HepG2 (cell line): ENCODE measurements around the gene TRIM34. TPM values are rescaled to one million over a fixed set of nuclear protein-coding genes. Genes with fewer than 3 reads are reported as not detected.

ENCODE experiments used
- ATAC-seq: fragments of 200-7000 bp; cut with Tn5 transposase; 3 replicates; pipeline ENCODE4 v1.9.1; 2020; ENCODE audit warnings: mild to moderate bottlenecking, moderate library complexity
- BruUV-seq: library from RNA; stranded (reverse); fragments of 400-500 nt; replicated peaks from 2 replicates; lab custom pipeline; 2021; lab: Mats Ljungman, UMichigan
- CTCF ChIA-PET: fragments of 300-600 bp; formaldehyde crosslinking; extraction: SDS; loops from one replicate; lab custom pipeline; 2021; ENCODE audit warnings: low total read pairs, inconsistent platforms, low intra/inter-chr PET ratio; lab: Yijun Ruan, JAX
- POLR2A ChIA-PET: fragments of 350-600 bp; sonication (Branson Sonifier 250); formaldehyde crosslinking; loops from one replicate; lab custom pipeline; 2020; ENCODE audit warnings: antibody characterized with exemption, inconsistent platforms; lab: Yijun Ruan, JAX
- DNase-seq: peaks from one replicate; pipeline ENCODE4 v3.0.0-alpha.2; 2015; ENCODE audit warnings: low spot score
- FAIRE-seq: peaks from 3 replicates; lab custom pipeline; 2011; peaks lifted over from hg19 to GRCh38; lab: Jason Lieb, UNC
- H2AFZ ChIP-seq: one replicate; pipeline ENCODE4 v1.6.1; 2011; ENCODE audit warnings: low read length, inconsistent platforms
- H3K27ac ChIP-seq: fragments of 300-600 bp; 3 replicates; pipeline ENCODE4 v1.8.0; 2011; ENCODE audit warnings: mixed run types, mild to moderate bottlenecking, mixed read lengths, low read length, inconsistent platforms; ENCODE audit not compliant: insufficient read depth; ENCODE audit errors: extremely low read length
- H3K27me3 ChIP-seq, 2 experiments: fragments of 200-600 bp in 1 of 2; 2 replicates in 1 of 2; 3 replicates in 1 of 2; pipeline versions ENCODE4 v1.6.0 to v1.8.0; 2011; ENCODE audit warnings: low read length in 2 of 2, mild to moderate bottlenecking in 2 of 2, moderate library complexity in 2 of 2, inconsistent platforms in 1 of 2; ENCODE audit not compliant: insufficient read depth in 2 of 2, control insufficient read depth in 1 of 2
- H3K36me3 ChIP-seq, 2 experiments: fragments of 200-600 bp in 1 of 2; replicated peaks in 1 of 2; 2 replicates in 1 of 2; 3 replicates in 1 of 2; pipeline versions ENCODE4 v1.5.1 to v1.8.0; 2011; ENCODE audit warnings: low read length in 2 of 2, inconsistent platforms in 1 of 2; ENCODE audit not compliant: insufficient read depth in 2 of 2, control insufficient read depth in 1 of 2
- H3K4me1 ChIP-seq: 2 replicates; pipeline ENCODE4 v1.5.1; 2012; ENCODE audit warnings: low read length, inconsistent platforms; ENCODE audit not compliant: insufficient read depth
- H3K4me2 ChIP-seq: 2 replicates; pipeline ENCODE4 v1.6.0; 2011; ENCODE audit warnings: low read depth, low read length, inconsistent platforms
- H3K4me3 ChIP-seq, 3 experiments: fragments of 200-600 bp in 1 of 3; sonication (generic), shearing (Covaris generic) in 1 of 3; replicated peaks in 1 of 3; 2 replicates each; pipeline ENCODE4 v1.5.1; 2011 to 2016; ENCODE audit warnings: low read length in 3 of 3, inconsistent platforms in 2 of 3, low read depth in 2 of 3, mild to moderate bottlenecking in 2 of 3, control low read depth in 1 of 3, mixed read lengths in 1 of 3; ENCODE audit not compliant: insufficient read depth in 1 of 3
- H3K79me2 ChIP-seq: one replicate; pipeline ENCODE4 v1.6.1; 2011; ENCODE audit warnings: low read length, inconsistent platforms; ENCODE audit not compliant: insufficient read depth
- H3K9ac ChIP-seq: 2 replicates; pipeline ENCODE4 v1.6.0; 2011; ENCODE audit warnings: mild to moderate bottlenecking, low read depth, low read length, inconsistent platforms; ENCODE audit not compliant: insufficient read depth
- H3K9me3 ChIP-seq: 2 replicates; pipeline ENCODE4 v1.5.1; 2012; ENCODE audit warnings: mild to moderate bottlenecking, low read length
- H4K20me1 ChIP-seq: 2 replicates; pipeline ENCODE4 v1.6.0; 2011; ENCODE audit warnings: inconsistent platforms, mild to moderate bottlenecking, low read length, moderate library complexity; ENCODE audit not compliant: insufficient read depth
- ESRRA ChIP-seq: sonication (generic); formaldehyde crosslinking; IDR thresholded peaks from 2 replicates; pipeline ENCODE4 v1.5.1; 2020; ENCODE audit warnings: mild to moderate bottlenecking, low read depth, missing genetic modification reagents
- WIZ ChIP-seq: sonication (generic); formaldehyde crosslinking; IDR thresholded peaks from 2 replicates; pipeline ENCODE4 v1.5.1; 2020; ENCODE audit warnings: mild to moderate bottlenecking, missing genetic modification reagents
- ZGPAT ChIP-seq: IDR thresholded peaks from 2 replicates; pipeline ENCODE4 v1.6.1; 2016; ENCODE audit warnings: mild to moderate bottlenecking
- ZNF367 ChIP-seq: sonication (generic); formaldehyde crosslinking; IDR thresholded peaks from 2 replicates; pipeline ENCODE4 v1.4.0; 2020; ENCODE audit warnings: missing genetic modification reagents, borderline replicate concordance
- ZNF550 ChIP-seq: sonication (generic); formaldehyde crosslinking; IDR thresholded peaks from 2 replicates; pipeline ENCODE4 v1.4.0; 2020; ENCODE audit warnings: mild to moderate bottlenecking, missing genetic modification reagents, borderline replicate concordance
- ZNF784 ChIP-seq: sonication (generic); formaldehyde crosslinking; IDR thresholded peaks from 2 replicates; pipeline ENCODE4 v1.5.1; 2020; ENCODE audit warnings: missing genetic modification reagents, mild to moderate bottlenecking, borderline replicate concordance
- WGBS: methylation state at CpG from one replicate; pipeline ENCODE4 v1.1.6; 2017; ENCODE audit warnings: low lambda C conversion rate; 5-methylcytosine and 5-hydroxymethylcytosine counted together
- in situ Hi-C: cut with HindIII; loops from 2 replicates; pipeline ENCODE4 v1.10.0; 2017; ENCODE audit warnings: low pct_unique_long_range_greater_than_20kb; ENCODE audit not compliant: extremely low pct_ligation_motif_present
- intact Hi-C: fragments of 100-400 bp; cut with micrococcal nuclease; formaldehyde crosslinking; loops from one replicate; pipeline ENCODE4 v1.10.0; 2022; ENCODE audit not compliant: unreplicated experiment
- polyA plus RNA-seq, 8 experiments: library from polyadenylated mRNA; depleted of rRNA in 3 of 8; stranded (reverse) in 7 of 8; unstranded in 1 of 8; fragments of >200 nt; fragmentation: Illumina TruSeq in 4 of 8; extraction: Trizol in 4 of 8; gene quantifications; 2 replicates each; pipeline versions ENCODE4 v1.2.1 to v1.2.3, GENCODE V29; 2011 to 2016; ENCODE audit warnings: low read depth in 4 of 8, missing spikeins in 1 of 8, mixed read lengths in 1 of 8; ENCODE audit not compliant: insufficient read depth in 1 of 8
- total RNA-seq, 5 experiments: library from RNA; depleted of rRNA; stranded (reverse); fragments of >200 nt; fragmentation: Illumina TruSeq; extraction: Trizol; gene quantifications; 2 replicates each; pipeline ENCODE4 v1.2.3, GENCODE V29; 2016; ENCODE audit warnings: low read depth in 1 of 5
- TF ChIP-seq, protein P1 (sequence below): sonication (generic); formaldehyde crosslinking; IDR thresholded peaks from 2 replicates; pipeline ENCODE4 v1.4.0; 2020; ENCODE audit warnings: mild to moderate bottlenecking, missing genetic modification reagents
- TF ChIP-seq, protein P2 (sequence below), 2 experiments: fragments of 450-650 bp in 1 of 2; sonication (generic) in 1 of 2; formaldehyde crosslinking in 1 of 2; IDR thresholded peaks; 2 replicates each; pipeline versions ENCODE4 v1.6.1 to v1.8.0; 2016 to 2022; ENCODE audit warnings: antibody characterized with exemption in 1 of 2, mild to moderate bottlenecking in 1 of 2, missing genetic modification reagents in 1 of 2

The TRIM34 gene
- total and polyA plus RNA-seq, 2 of the 13 experiments (the other 11 are each of a cell fraction or from before 2014, with no cell fraction given): 0.13 to 0.42 TPM

DNA sequence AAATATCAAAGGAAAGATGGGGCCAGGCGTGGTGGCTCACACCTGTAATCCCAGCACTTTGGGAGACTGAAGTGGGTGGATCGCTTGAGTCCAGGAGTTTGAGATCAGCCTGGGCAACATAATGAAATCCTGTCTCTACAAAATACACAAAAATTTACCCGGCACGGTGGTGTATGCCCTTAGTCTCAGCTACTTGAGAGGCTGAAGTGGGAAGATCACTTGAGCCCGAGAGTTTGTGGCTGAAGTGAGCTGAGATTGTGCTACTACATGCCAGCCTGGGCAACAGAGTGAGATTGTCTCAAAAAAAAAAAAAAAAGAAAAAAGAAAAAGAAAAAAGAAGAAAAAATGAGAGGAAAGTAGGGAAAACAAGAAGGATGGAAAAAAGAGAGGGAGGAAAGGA, 32.2 kb upstream of the TRIM34 start:
- H3K9me3 ChIP-seq: no peaks in the 10 kb centered on the region
- no peak for ATAC-seq
- CTCF ChIA-PET: no interaction called here

More for the DNA sequence above, 32.2 kb upstream of the TRIM34 start:
- no peak for TF ChIP-seq ZGPAT (CRISPR knock-in tag)
- TF ChIP-seq ZNF784 (CRISPR knock-in tag): no peak
- TF ChIP-seq, protein P1, sequence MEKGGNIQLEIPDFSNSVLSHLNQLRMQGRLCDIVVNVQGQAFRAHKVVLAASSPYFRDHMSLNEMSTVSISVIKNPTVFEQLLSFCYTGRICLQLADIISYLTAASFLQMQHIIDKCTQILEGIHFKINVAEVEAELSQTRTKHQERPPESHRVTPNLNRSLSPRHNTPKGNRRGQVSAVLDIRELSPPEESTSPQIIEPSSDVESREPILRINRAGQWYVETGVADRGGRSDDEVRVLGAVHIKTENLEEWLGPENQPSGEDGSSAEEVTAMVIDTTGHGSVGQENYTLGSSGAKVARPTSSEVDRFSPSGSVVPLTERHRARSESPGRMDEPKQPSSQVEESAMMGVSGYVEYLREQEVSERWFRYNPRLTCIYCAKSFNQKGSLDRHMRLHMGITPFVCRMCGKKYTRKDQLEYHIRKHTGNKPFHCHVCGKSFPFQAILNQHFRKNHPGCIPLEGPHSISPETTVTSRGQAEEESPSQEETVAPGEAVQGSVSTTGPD (CRISPR knock-in tag): no peak
- TF ChIP-seq ZNF367 (CRISPR knock-in tag): no peak
- no peak for TF ChIP-seq WIZ (CRISPR knock-in tag)
- no peak for TF ChIP-seq ESRRA (CRISPR knock-in tag)
- TF ChIP-seq ZNF550 (CRISPR knock-in tag): no peak
- TF ChIP-seq, protein P2, sequence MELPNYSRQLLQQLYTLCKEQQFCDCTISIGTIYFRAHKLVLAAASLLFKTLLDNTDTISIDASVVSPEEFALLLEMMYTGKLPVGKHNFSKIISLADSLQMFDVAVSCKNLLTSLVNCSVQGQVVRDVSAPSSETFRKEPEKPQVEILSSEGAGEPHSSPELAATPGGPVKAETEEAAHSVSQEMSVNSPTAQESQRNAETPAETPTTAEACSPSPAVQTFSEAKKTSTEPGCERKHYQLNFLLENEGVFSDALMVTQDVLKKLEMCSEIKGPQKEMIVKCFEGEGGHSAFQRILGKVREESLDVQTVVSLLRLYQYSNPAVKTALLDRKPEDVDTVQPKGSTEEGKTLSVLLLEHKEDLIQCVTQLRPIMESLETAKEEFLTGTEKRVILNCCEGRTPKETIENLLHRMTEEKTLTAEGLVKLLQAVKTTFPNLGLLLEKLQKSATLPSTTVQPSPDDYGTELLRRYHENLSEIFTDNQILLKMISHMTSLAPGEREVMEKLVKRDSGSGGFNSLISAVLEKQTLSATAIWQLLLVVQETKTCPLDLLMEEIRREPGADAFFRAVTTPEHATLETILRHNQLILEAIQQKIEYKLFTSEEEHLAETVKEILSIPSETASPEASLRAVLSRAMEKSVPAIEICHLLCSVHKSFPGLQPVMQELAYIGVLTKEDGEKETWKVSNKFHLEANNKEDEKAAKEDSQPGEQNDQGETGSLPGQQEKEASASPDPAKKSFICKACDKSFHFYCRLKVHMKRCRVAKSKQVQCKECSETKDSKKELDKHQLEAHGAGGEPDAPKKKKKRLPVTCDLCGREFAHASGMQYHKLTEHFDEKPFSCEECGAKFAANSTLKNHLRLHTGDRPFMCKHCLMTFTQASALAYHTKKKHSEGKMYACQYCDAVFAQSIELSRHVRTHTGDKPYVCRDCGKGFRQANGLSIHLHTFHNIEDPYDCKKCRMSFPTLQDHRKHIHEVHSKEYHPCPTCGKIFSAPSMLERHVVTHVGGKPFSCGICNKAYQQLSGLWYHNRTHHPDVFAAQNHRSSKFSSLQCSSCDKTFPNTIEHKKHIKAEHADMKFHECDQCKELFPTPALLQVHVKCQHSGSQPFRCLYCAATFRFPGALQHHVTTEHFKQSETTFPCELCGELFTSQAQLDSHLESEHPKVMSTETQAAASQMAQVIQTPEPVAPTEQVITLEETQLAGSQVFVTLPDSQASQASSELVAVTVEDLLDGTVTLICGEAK (IDR thresholded peaks at IDR 0.05): no peak
- TF ChIP-seq, protein P2 (CRISPR knock-in tag; IDR thresholded peaks at IDR 0.05): no peak
- POLR2A ChIA-PET: no interaction called here
- H3K4me2 ChIP-seq: no peak overlapping the region
- 25% methylated on average over 5 of the region's 5 CpGs for WGBS
- no peak for FAIRE-seq
- H3K9ac ChIP-seq: no peak overlapping the region
- no peak overlapping the region for H3K27ac ChIP-seq
- no peaks in the 10 kb centered on the region for H4K20me1 ChIP-seq
- BruUV-seq: no TSS peak
- no peak for DNase-seq
- no peak overlapping the region for H3K4me3 ChIP-seq
- in situ Hi-C loops: no loop called here
- no peaks in the 10 kb centered on the region for H3K27me3 ChIP-seq
- no peaks in the 10 kb centered on the region for H3K79me2 ChIP-seq
- H3K4me1 ChIP-seq: no peaks in the 10 kb centered on the region
- no peak overlapping the region for H2AFZ ChIP-seq
- no peaks in the 10 kb centered on the region for H3K36me3 ChIP-seq
- intact Hi-C loops: no loop called here
